Colonic mucosa (tissue), 4 donors: ENCODE results near the gene KRT2. TPM values are rescaled to one million over a fixed set of nuclear protein-coding genes. Genes with fewer than 3 reads are reported as not detected.

Experiments
- DNase-seq: peaks from one replicate; pipeline ENCODE4 v3.0.0-alpha.2; 2020
- H3K27ac ChIP-seq: fragments of 200-600 bp; one replicate; pipeline ENCODE4 v1.8.0; 2021
- H3K27me3 ChIP-seq: fragments of 200-600 bp; one replicate; pipeline ENCODE4 v1.8.0; 2021
- H3K36me3 ChIP-seq: fragments of 200-600 bp; one replicate; pipeline ENCODE4 v1.8.0; 2021
- H3K4me1 ChIP-seq: fragments of 200-600 bp; one replicate; pipeline ENCODE4 v1.8.0; 2021; ENCODE audit warnings: mild to moderate bottlenecking
- H3K4me3 ChIP-seq: fragments of 200-600 bp; one replicate; pipeline ENCODE4 v1.8.0; 2021
- H3K9ac ChIP-seq, 2 donors: one replicate each; pipeline ENCODE4 v1.7.0; 2013; ENCODE audit warnings: control low read depth in 2 of 2, low read depth in 2 of 2, low read length in 2 of 2
- H3K9me3 ChIP-seq: fragments of 200-600 bp; one replicate; pipeline ENCODE4 v1.8.0; 2021
- CTCF ChIP-seq: fragments of 200-600 bp; IDR thresholded peaks from one replicate; pipeline ENCODE4 v1.8.0; 2022; ENCODE audit warnings: antibody characterized with exemption, mild to moderate bottlenecking
- intact Hi-C: fragments of 100-400 bp; cut with DNase I; formaldehyde crosslinking; loops from one replicate; pipeline ENCODE4 v1.14.1; 2022
- total RNA-seq, 2 donors: library from RNA; stranded (reverse); fragmentation: NEBNext Ultra II Directional in 1 of 2; extraction: Animal tissue kit (Norgen Biotek cat#: 25700) in 1 of 2; gene quantifications; one replicate each; pipeline ENCODE4 v1.2.1, GENCODE V29; 2021
- donor health status: healthy.
- donor health status: DM: no; HTN: no; CAD: no.
- donor health status: DM: no; HTN: no; CAD: no.

The KRT2 gene
- total RNA-seq, 2 donors from 2014 or later: not detected

GRCh38 chr12:52697058-52697582 lies 45.1 kb upstream of the KRT2 start:
- H3K36me3 ChIP-seq: no peaks in the 10 kb centered on the region
- no peaks in the 10 kb centered on the region for H3K9me3 ChIP-seq
- no peak overlapping the region for H3K9ac ChIP-seq
- DNase-seq: no peak
- no peak overlapping the region for H3K27ac ChIP-seq
- intact Hi-C loops: no loop called here
- no peak overlapping the region for H3K4me3 ChIP-seq
- no peaks in the 10 kb centered on the region for H3K27me3 ChIP-seq
- H3K4me1 ChIP-seq: no peaks in the 10 kb centered on the region
- TF ChIP-seq CTCF: no peak

- no peak overlapping the region for H3K9ac ChIP-seq
- no peak overlapping the region for H3K4me3 ChIP-seq
- intact Hi-C loops: no loop called here
- no peak for DNase-seq
- no peak for TF ChIP-seq CTCF
- H3K9me3 ChIP-seq: no peaks in the 10 kb centered on the region
- no peaks in the 10 kb centered on the region for H3K4me1 ChIP-seq
- no peak overlapping the region for H3K27ac ChIP-seq
- H3K27me3 ChIP-seq: no peaks in the 10 kb centered on the region
- no peaks in the 10 kb centered on the region for H3K36me3 ChIP-seq
These were observed 44.6 kb upstream of the KRT2 start for GRCh38 chr12:52696588-52696987.

- H3K4me1 ChIP-seq: no peaks in the 10 kb centered on the region
- H3K27ac ChIP-seq: no peak overlapping the region
- TF ChIP-seq CTCF: no peak
- H3K9me3 ChIP-seq: no peaks in the 10 kb centered on the region
- no peak overlapping the region for H3K4me3 ChIP-seq
- peaks cover 3% of the 10 kb centered on the region for H3K27me3 ChIP-seq
- H3K36me3 ChIP-seq: no peaks in the 10 kb centered on the region
- intact Hi-C loops: no loop called here
- H3K9ac ChIP-seq: no peak overlapping the region
- DNase-seq: no peak
These were observed 43.0 kb upstream of the KRT2 start for GRCh38 chr12:52695039-52695438.

GRCh38 chr12:52694151-52694550 lies 42.1 kb upstream of the KRT2 start:
- intact Hi-C loops: no loop called here
- H3K9ac ChIP-seq: no peak overlapping the region
- H3K27ac ChIP-seq: no peak overlapping the region
- H3K9me3 ChIP-seq: no peaks in the 10 kb centered on the region
- H3K4me1 ChIP-seq: no peaks in the 10 kb centered on the region
- no peak for TF ChIP-seq CTCF
- peaks cover 3% of the 10 kb centered on the region for H3K27me3 ChIP-seq
- no peak for DNase-seq
- H3K4me3 ChIP-seq: no peak overlapping the region
- no peaks in the 10 kb centered on the region for H3K36me3 ChIP-seq

GRCh38 chr12:52693261-52693660 lies 41.2 kb upstream of the KRT2 start:
- Histone ChIP-seq H3K27me3 (peaks cover 3% of the 10 kb centered on the region), H3K9me3 (no peaks in the 10 kb centered on the region), H3K4me1 (no peaks in the 10 kb centered on the region), H3K36me3 (no peaks in the 10 kb centered on the region), H3K27ac (no peak overlapping the region), H3K9ac (no peak overlapping the region), H3K4me3 (no peak overlapping the region)
- no peak for DNase-seq
- no peak for TF ChIP-seq CTCF
- intact Hi-C loops: no loop called here
